ENCODE data around the gene OR5C1.

DNA sequence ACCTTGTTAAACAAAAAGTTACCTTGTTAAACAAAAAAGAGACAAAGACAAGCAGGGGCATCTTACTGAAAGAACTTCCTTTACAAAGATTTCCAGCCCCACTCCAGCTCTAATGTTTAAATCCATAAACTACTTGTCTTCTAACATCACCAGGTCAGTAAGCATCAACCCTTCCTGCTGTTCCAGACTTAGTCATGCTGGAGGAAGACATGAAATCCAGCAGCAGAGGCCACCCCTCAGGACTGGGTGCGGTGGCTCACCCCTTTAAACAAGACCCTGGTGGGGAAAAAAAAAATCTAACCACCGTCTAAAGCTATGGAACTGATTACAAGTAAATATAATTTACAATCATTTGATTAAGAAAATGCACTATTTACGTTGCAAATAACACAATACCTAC lies 30.6 kb downstream of the OR5C1 start:
- TF ChIP-seq CTCF (conservative IDR thresholded peaks at IDR 0.05 in 1 of 2, IDR thresholded peaks at IDR 0.05 in 1 of 2; ENCODE audit: extremely low read depth in 1 of 2, insufficient read depth in 1 of 2, low read depth in 1 of 2, low read length in 2 of 2), result no peak
- TF ChIP-seq EZH2 (IDR thresholded peaks at IDR 0.05; ENCODE audit: borderline replicate concordance, low read length), result no peak
